Measurements from ENCODE around the gene DNER. TPM values are rescaled to one million over a fixed set of nuclear protein-coding genes. Genes with fewer than 3 reads are reported as not detected.

DNER gene
- total and polyA plus RNA-seq, 2 of the 13 experiments (the other 11 are each of a cell fraction or from before 2014, with no cell fraction given) = not detected

DNA sequence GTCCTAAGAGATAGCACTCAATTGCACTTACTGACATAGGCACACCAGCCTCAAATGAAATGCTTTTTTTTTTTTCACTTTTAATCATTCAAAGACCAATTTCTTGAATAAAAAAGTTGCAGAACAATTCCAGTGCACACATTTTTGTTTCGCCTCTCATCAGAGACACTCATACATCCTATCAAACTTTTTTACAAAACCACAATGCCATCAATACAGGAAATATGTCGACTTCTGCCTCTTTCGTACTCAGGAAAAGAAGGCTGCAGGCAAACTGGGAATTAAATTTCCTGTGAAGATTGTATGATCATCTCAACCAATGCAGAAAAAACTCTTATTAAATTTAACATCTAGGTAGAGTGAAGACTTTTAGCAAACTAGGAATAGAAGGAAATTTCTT lies 112.4 kb downstream of the DNER start (continued):
- TF ChIP-seq, protein P1, sequence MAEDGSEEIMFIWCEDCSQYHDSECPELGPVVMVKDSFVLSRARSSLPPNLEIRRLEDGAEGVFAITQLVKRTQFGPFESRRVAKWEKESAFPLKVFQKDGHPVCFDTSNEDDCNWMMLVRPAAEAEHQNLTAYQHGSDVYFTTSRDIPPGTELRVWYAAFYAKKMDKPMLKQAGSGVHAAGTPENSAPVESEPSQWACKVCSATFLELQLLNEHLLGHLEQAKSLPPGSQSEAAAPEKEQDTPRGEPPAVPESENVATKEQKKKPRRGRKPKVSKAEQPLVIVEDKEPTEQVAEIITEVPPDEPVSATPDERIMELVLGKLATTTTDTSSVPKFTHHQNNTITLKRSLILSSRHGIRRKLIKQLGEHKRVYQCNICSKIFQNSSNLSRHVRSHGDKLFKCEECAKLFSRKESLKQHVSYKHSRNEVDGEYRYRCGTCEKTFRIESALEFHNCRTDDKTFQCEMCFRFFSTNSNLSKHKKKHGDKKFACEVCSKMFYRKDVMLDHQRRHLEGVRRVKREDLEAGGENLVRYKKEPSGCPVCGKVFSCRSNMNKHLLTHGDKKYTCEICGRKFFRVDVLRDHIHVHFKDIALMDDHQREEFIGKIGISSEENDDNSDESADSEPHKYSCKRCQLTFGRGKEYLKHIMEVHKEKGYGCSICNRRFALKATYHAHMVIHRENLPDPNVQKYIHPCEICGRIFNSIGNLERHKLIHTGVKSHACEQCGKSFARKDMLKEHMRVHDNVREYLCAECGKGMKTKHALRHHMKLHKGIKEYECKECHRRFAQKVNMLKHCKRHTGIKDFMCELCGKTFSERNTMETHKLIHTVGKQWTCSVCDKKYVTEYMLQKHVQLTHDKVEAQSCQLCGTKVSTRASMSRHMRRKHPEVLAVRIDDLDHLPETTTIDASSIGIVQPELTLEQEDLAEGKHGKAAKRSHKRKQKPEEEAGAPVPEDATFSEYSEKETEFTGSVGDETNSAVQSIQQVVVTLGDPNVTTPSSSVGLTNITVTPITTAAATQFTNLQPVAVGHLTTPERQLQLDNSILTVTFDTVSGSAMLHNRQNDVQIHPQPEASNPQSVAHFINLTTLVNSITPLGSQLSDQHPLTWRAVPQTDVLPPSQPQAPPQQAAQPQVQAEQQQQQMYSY (CRISPR knock-in tag; IDR thresholded peaks at IDR 0.05) = no peak

DNA sequence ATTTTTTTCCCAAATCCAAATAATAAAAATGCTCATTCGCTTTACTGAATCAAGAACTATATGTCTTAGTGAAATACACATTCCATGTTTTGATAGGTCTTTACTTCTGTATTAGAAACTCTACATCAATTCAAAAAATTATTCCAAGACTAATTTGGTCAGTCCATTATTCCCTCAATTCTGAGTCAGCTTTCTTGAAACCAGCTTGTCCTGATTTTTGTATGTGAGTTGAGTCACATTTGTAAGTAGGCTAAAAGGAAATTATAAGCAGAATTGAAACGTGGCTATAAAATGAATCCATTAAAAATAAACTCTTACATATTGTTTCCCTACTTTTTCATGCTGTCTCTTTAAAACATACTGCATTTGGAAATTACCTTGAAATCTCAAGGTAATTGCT lies 113.0 kb downstream of the DNER start:
- ATAC-seq (no peak), DNase-seq (ENCODE audit: low spot score) (no peak), FAIRE-seq (no peak)
- H4K20me1 ChIP-seq (ENCODE audit: insufficient read depth, low read length) = no peaks in the 10 kb centered on the region
- H3K27ac ChIP-seq (ENCODE audit: extremely low read length, insufficient read depth, low read length) = no peak overlapping the region
- no peaks in the 10 kb centered on the region for H3K79me2 ChIP-seq (ENCODE audit: insufficient read depth, low read length)
- H3K27me3 ChIP-seq (ENCODE audit: control insufficient read depth in 1 of 2, insufficient read depth in 2 of 2, low read length in 2 of 2) = peaks cover 0 to 3% of the 10 kb centered on the region in 2 experiments; a peak in 1 of 5 replicates
- no peak overlapping the region for H3K4me2 ChIP-seq (ENCODE audit: low read depth, low read length)
- H3K9ac ChIP-seq (ENCODE audit: insufficient read depth, low read depth, low read length) = no peak overlapping the region
- ChIA-PET POLR2A (no interaction called here), CTCF (ENCODE audit: low intra/inter-chr PET ratio, low total read pairs) (no interaction called here)
- H3K4me1 ChIP-seq (ENCODE audit: insufficient read depth, low read length) = no peaks in the 10 kb centered on the region
- WGBS (ENCODE audit: low lambda C conversion rate) = under 1% methylated on average over 2 of the region's 2 CpGs
- no peaks in the 10 kb centered on the region for H3K9me3 ChIP-seq (ENCODE audit: low read length)
- H3K4me3 ChIP-seq (replicated peaks in 1 of 3; ENCODE audit: insufficient read depth in 1 of 3, low read depth in 2 of 3, low read length in 3 of 3) = no peak overlapping the region
- H2AFZ ChIP-seq (ENCODE audit: low read length) = no peak overlapping the region
- TF ChIP-seq RBM39 (IDR thresholded peaks at IDR 0.05; ENCODE audit: low read depth, low read length, poor library complexity, severe bottlenecking) = no peak
- TF ChIP-seq, protein P2, sequence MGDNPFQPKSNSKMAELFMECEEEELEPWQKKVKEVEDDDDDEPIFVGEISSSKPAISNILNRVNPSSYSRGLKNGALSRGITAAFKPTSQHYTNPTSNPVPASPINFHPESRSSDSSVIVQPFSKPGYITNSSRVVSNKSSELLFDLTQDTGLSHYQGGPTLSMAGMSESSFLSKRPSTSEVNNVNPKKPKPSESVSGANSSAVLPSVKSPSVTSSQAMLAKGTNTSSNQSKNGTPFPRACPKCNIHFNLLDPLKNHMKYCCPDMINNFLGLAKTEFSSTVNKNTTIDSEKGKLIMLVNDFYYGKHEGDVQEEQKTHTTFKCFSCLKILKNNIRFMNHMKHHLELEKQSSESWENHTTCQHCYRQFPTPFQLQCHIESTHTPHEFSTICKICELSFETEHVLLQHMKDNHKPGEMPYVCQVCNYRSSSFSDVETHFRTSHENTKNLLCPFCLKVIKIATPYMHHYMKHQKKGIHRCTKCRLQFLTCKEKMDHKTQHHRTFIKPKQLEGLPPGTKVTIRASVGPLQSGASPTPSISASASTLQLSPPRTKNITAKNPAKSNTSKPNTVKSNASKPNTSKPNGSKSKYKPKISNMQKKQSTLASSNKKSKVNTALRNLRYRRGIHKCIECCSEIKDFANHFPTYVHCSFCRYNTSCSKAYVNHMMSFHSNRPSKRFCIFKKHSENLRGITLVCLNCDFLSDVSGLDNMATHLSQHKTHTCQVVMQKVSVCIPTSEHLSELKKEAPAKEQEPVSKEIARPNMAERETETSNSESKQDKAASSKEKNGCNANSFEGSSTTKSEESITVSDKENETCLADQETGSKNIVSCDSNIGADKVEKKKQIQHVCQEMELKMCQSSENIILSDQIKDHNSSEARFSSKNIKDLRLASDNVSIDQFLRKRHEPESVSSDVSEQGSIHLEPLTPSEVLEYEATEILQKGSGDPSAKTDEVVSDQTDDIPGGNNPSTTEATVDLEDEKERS (CRISPR knock-in tag; IDR thresholded peaks at IDR 0.05) = no peak
- no peak for TF ChIP-seq EZH2 (conservative IDR thresholded peaks at IDR 0.05; ENCODE audit: low read depth, low read length)
- TF ChIP-seq ZNF720 (CRISPR knock-in tag; IDR thresholded peaks at IDR 0.05) = no peak
- TF ChIP-seq, protein P3, sequence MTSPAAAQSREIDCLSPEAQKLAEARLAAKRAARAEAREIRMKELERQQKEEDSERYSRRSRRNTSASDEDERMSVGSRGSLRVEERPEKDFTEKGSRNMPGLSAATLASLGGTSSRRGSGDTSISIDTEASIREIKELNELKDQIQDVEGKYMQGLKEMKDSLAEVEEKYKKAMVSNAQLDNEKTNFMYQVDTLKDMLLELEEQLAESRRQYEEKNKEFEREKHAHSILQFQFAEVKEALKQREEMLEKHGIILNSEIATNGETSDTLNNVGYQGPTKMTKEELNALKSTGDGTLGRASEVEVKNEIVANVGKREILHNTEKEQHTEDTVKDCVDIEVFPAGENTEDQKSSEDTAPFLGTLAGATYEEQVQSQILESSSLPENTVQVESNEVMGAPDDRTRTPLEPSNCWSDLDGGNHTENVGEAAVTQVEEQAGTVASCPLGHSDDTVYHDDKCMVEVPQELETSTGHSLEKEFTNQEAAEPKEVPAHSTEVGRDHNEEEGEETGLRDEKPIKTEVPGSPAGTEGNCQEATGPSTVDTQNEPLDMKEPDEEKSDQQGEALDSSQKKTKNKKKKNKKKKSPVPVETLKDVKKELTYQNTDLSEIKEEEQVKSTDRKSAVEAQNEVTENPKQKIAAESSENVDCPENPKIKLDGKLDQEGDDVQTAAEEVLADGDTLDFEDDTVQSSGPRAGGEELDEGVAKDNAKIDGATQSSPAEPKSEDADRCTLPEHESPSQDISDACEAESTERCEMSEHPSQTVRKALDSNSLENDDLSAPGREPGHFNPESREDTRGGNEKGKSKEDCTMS (CRISPR knock-in tag; conservative IDR thresholded peaks at IDR 0.05) = no peak
- no peak for TF ChIP-seq ZSCAN9 (CRISPR knock-in tag; IDR thresholded peaks at IDR 0.05; ENCODE audit: borderline replicate concordance)
- TF ChIP-seq ZNF614 (CRISPR knock-in tag; IDR thresholded peaks at IDR 0.05; ENCODE audit: borderline replicate concordance) = no peak
- no peak for TF ChIP-seq PAX8 (CRISPR knock-in tag; IDR thresholded peaks at IDR 0.05; ENCODE audit: borderline replicate concordance)
- TF ChIP-seq, protein P4, sequence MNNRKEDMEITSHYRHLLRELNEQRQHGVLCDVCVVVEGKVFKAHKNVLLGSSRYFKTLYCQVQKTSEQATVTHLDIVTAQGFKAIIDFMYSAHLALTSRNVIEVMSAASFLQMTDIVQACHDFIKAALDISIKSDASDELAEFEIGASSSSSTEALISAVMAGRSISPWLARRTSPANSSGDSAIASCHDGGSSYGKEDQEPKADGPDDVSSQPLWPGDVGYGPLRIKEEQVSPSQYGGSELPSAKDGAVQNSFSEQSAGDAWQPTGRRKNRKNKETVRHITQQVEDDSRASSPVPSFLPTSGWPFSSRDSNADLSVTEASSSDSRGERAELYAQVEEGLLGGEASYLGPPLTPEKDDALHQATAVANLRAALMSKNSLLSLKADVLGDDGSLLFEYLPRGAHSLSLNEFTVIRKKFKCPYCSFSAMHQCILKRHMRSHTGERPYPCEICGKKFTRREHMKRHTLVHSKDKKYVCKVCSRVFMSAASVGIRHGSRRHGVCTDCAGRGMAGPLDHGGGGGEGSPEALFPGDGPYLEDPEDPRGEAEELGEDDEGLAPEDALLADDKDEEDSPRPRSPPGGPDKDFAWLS (CRISPR knock-in tag; IDR thresholded peaks at IDR 0.05; ENCODE audit: borderline replicate concordance) = no peak
- TF ChIP-seq ZNF546 (CRISPR knock-in tag; conservative IDR thresholded peaks at IDR 0.05) = no peak
- no peak for TF ChIP-seq RORA (CRISPR knock-in tag; IDR thresholded peaks at IDR 0.05)
- intact Hi-C loops (cut with micrococcal nuclease; ENCODE audit: unreplicated experiment) = no loop called here
- in situ Hi-C loops (cut with HindIII; ENCODE audit: extremely low pct_ligation_motif_present, low pct_unique_long_range_greater_than_20kb) = no loop called here
- H3K36me3 ChIP-seq (replicated peaks in 1 of 2; ENCODE audit: control insufficient read depth in 1 of 2, insufficient read depth in 2 of 2, low read length in 2 of 2) = no peaks in the 10 kb centered on the region
- BruUV-seq (replicated peaks) = no TSS peak

Data from HepG2 (cell line).